ENCODE data around the gene LMTK3. TPM values are rescaled to one million over a fixed set of nuclear protein-coding genes. Genes with fewer than 3 reads are reported as not detected.

Gene LMTK3
- total RNA-seq, 4 donors from 2014 or later = 0.12 to 0.47 (median 0.39) TPM

DNA sequence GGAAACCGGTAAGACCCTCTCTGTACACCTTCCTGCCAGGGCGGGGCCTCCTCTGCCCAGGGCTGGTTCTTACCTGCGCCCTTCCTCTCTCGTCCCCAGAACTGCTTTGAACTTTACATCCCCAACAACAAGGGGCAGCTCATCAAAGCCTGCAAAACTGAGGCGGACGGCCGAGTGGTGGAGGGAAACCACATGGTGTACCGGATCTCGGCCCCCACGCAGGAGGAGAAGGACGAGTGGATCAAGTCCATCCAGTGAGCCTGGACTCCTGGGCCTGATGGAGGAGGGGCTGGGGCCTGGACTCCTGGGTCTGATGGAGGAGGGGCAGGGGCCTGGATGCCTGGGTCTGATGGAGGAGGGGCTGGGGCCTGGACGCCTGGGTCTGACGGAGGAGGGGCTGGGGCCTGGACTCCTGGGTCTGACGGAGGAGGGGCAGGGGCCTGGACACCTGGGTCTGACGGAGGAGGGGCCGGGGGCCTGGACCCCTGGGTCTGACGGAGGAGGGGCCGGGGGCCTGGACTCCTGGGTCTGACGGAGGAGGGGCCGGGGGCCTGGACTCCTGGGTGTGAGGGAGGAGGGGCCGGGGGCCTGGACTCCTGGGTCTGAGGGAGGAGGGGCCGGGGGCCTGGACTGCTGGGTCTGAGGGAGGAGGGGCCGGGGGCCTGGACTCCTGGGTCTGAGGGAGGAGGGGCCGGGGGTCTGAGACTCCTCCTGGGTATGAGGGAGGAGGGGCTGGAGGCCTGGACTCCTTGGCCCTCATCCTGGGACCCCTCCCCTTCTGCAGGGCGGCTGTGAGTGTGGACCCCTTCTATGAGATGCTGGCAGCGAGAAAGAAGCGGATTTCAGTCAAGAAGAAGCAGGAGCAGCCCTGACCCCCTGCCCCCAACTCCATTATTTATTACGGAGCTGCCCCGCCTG is 33.0 kb downstream of the LMTK3 start:
- ATAC-seq (ENCODE audit: low FRiP score) (no peak), DNase-seq (ENCODE audit: low spot score) (no peak)
- TF ChIP-seq, protein P1, sequence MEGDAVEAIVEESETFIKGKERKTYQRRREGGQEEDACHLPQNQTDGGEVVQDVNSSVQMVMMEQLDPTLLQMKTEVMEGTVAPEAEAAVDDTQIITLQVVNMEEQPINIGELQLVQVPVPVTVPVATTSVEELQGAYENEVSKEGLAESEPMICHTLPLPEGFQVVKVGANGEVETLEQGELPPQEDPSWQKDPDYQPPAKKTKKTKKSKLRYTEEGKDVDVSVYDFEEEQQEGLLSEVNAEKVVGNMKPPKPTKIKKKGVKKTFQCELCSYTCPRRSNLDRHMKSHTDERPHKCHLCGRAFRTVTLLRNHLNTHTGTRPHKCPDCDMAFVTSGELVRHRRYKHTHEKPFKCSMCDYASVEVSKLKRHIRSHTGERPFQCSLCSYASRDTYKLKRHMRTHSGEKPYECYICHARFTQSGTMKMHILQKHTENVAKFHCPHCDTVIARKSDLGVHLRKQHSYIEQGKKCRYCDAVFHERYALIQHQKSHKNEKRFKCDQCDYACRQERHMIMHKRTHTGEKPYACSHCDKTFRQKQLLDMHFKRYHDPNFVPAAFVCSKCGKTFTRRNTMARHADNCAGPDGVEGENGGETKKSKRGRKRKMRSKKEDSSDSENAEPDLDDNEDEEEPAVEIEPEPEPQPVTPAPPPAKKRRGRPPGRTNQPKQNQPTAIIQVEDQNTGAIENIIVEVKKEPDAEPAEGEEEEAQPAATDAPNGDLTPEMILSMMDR (IDR thresholded peaks at IDR 0.05) = no peak

- ATAC-seq (ENCODE audit: low FRiP score) (no peak), DNase-seq (ENCODE audit: low spot score) (no peak)
- TF ChIP-seq, protein P1 (IDR thresholded peaks at IDR 0.05) = no peak
These were observed 33.8 kb downstream of the LMTK3 start for GRCh38 chr19:48477698-48478338.

- no peak for DNase-seq (ENCODE audit: low spot score)
- no peak for ATAC-seq (ENCODE audit: low FRiP score)
- TF ChIP-seq, protein P1 (IDR thresholded peaks at IDR 0.05) = no peak
These were observed 34.5 kb downstream of the LMTK3 start for GRCh38 chr19:48477067-48477685.

GRCh38 chr19:48476176-48476575 is 35.5 kb downstream of the LMTK3 start:
- TF ChIP-seq, protein P1 (IDR thresholded peaks at IDR 0.05) = no peak

GRCh38 chr19:48475369-48476068 is 36.1 kb downstream of the LMTK3 start:
- DNase-seq (ENCODE audit: low spot score) = no peak

More at GRCh38 chr19:48476176-48476575, 35.5 kb downstream of the LMTK3 start:
- DNase-seq (ENCODE audit: low spot score) (no peak), ATAC-seq (ENCODE audit: low FRiP score) (no peak)

GRCh38 chr19:48474084-48474592 is 37.5 kb downstream of the LMTK3 start:
- ATAC-seq (ENCODE audit: low FRiP score) (no peak), DNase-seq (ENCODE audit: low spot score) (no peak)
- TF ChIP-seq, protein P1 (IDR thresholded peaks at IDR 0.05) = no peak

More at GRCh38 chr19:48475369-48476068, 36.1 kb downstream of the LMTK3 start:
- ATAC-seq (ENCODE audit: low FRiP score) = no peak
- TF ChIP-seq, protein P1 (IDR thresholded peaks at IDR 0.05) = no peak
